WI38 (cell line): ENCODE data around the gene MGP.

Experiments
- H3K4me3 ChIP-seq: 2 replicates; pipeline ENCODE4 v1.5.1; 2011; ENCODE audit warnings: low read depth, mild to moderate bottlenecking, control low read depth, low read length
- TF ChIP-seq, protein P1 (sequence below): IDR thresholded peaks from 2 replicates; pipeline ENCODE4 v1.5.1; 2012; ENCODE audit warnings: low read depth, mild to moderate bottlenecking, control low read depth, low read length

Gene MGP

DNA sequence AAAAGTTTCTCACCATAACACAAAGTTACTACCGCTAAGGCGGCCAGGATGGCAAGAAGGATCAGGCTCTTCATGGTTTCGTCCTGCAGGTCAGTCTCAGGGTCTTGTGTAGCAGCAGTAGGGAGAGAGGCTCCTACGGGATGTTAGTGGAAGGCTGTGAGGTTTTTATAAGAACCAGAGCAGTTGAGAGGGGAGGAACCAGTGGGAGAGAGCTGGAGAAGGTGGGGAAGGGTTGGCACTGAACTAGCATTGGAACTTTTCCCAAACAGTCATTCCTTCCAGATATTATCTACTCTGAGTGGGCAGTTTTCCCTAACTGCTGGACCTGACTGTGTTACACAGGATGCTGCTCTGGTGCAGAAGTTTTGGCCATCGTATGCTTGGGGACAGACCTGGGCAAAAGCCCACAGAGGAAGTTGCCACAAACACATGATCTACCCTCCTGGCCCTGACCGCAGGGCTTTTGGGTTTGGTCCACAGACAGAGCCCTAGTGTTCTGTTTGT lies at the start of gene MGP:
TSS of gene MGP (minus strand) at position 137 of the 504 bp plus-strand sequence. CDS start at position 74, 63 bp downstream.
- H3K4me3 ChIP-seq, result no peak within 1 kb of the TSS

DNA sequence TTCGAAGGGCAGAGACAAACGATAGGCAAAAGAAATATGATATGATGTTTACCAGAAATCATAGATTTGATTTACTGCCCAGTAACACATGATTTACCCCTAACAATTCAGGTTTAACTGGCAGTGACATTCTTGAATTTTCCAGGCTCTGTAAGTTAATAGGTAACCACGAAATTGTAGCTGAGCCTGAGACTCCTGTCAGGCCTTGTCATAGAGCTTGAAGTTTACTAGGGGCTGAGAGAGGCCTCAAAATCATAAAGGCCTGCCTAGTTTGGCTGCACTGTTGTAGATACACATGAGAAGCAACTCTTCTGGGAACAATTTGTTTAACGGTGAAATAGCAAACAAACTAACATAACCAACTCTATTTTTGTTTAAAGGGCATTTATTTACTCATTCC lies 49.4 kb upstream of the MGP start:
- TF ChIP-seq, protein P1, sequence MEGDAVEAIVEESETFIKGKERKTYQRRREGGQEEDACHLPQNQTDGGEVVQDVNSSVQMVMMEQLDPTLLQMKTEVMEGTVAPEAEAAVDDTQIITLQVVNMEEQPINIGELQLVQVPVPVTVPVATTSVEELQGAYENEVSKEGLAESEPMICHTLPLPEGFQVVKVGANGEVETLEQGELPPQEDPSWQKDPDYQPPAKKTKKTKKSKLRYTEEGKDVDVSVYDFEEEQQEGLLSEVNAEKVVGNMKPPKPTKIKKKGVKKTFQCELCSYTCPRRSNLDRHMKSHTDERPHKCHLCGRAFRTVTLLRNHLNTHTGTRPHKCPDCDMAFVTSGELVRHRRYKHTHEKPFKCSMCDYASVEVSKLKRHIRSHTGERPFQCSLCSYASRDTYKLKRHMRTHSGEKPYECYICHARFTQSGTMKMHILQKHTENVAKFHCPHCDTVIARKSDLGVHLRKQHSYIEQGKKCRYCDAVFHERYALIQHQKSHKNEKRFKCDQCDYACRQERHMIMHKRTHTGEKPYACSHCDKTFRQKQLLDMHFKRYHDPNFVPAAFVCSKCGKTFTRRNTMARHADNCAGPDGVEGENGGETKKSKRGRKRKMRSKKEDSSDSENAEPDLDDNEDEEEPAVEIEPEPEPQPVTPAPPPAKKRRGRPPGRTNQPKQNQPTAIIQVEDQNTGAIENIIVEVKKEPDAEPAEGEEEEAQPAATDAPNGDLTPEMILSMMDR, result no peak
- H3K4me3 ChIP-seq, result no peak overlapping the region

More for the DNA sequence above, at the start of gene MGP:
- TF ChIP-seq, protein P1, result no peak

DNA sequence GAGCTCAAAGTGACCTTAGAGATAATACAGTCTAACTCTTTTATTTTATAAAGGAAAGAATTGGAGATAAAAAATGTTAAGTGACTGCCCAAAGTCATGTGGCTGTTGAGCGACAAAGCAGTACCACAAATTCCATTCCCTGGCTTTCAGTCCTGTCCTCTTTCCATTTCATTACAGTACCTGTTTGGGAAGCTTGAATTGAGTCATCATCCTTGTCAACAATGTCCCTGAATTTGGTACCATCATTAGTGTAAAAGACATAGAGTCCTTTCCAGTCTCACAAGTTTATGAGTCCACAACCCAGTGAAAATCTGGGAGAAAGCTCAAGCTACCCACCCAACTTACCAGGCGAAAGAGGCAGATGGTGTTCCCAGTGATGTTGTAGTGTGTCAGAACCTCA lies 48.9 kb upstream of the MGP start:
- no peak overlapping the region for H3K4me3 ChIP-seq
- TF ChIP-seq, protein P1, result no peak

DNA sequence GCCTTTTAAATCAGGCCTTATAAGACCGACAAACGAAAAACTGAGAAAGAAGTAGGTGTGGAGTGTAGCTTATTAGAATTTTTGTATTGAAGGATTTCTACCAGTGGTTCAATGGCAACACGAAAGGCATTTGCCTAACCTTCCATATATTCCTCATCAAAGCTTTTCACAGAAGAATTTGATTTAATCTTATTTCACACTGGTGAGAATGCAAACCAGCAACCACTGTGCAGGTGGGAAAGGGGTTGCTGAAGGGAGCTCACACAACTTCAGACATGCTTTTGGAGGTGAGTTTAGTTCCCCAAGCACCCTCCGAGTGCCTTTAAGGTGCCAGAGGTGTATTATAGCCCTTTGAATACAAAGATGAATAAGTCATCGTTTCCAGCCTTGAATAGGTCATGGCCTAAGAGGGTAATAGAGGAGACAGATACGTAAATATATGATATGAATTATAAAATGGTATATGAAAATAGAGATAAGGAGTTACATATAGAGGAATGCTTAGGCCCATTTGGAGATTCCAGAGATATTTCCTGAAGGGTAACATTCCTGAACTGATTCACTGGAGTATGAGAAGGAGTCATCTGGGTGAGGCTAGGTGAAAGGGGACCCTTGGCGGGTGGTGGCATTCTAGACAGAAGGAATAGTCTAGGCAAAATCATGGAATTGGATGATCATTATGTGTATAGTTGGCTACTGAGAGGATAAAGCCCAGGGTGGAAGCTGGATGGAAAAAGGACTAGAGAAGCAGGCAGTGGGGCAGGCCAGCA lies 46.3 kb upstream of the MGP start:
- TF ChIP-seq, protein P1, result no peak
- H3K4me3 ChIP-seq, result no peak overlapping the region

DNA sequence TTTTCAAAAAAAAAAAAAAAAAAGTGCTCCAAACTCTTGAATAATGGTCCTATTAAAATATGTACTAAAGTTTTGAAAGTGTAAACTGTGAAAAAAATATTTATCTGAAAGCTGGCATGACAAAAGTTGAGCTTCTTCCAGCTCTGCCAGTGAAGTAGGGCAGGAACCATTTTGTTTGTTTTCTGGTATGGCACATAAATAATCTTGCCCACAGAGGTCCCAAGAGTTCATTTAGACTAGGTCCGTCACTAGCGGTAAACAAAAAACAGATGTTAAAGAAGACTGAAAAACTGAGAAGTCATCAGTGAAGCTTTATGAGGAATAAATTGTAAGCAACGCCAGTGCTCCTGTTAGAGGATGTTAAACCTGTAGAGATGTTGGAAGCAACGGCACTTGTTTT lies 45.7 kb upstream of the MGP start:
- TF ChIP-seq, protein P1, result no peak
- H3K4me3 ChIP-seq, result no peak overlapping the region

DNA sequence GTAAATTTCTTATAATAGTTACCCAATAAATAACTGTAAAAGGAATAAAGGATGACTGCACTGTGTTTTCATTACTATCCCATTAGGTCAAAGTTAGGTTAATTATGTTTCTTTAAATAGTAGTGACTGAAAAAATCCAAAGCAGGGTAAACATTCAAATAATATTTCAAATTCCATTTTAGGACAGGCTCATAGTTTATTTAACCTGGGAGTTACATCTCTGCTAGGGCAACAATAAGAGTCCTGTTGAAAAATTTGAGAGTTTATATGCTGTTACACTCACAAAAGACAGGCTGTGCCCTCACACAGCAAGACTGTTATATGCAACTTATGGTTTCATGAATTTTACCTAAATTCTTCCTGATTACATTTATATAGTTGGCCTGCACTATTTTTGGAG lies 44.6 kb upstream of the MGP start:
- TF ChIP-seq, protein P1, result no peak
- no peak overlapping the region for H3K4me3 ChIP-seq

DNA sequence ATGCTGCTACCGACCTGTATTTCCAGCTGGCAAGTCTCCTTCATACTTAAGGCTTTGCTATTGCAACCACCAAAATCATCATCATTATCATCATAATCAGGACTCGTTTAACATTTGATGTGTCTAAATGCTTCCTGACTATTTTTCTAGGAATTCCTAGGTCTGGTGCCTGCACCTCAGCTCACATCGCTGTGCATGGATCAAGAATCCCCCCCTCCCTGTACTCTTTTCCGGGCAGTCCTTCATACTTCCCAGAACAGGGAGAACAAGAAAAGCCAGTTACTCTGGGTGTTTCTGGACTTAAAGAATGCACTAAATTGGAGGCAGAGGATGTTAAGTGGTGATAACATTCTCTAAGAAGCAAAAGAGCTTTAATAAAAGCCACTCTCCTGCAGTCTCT lies 43.3 kb upstream of the MGP start:
- TF ChIP-seq, protein P1, result no peak
- no peak overlapping the region for H3K4me3 ChIP-seq
